HepG2 (cell line): Measurements from ENCODE around the gene MFSD6. TPM values are rescaled to one million over a fixed set of nuclear protein-coding genes. Genes with fewer than 3 reads are reported as not detected.

Experiments used
- ATAC-seq: fragments of 200-7000 bp; cut with Tn5 transposase; 3 replicates; pipeline ENCODE4 v1.9.1; 2020; ENCODE audit warnings: mild to moderate bottlenecking, moderate library complexity
- BruUV-seq: library from RNA; stranded (reverse); fragments of 400-500 nt; replicated peaks from 2 replicates; lab custom pipeline; 2021; lab: Mats Ljungman, UMichigan
- CTCF ChIA-PET: fragments of 300-600 bp; formaldehyde crosslinking; extraction: SDS; loops from one replicate; lab custom pipeline; 2021; ENCODE audit warnings: low total read pairs, inconsistent platforms, low intra/inter-chr PET ratio; lab: Yijun Ruan, JAX
- POLR2A ChIA-PET: fragments of 350-600 bp; sonication (Branson Sonifier 250); formaldehyde crosslinking; loops from one replicate; lab custom pipeline; 2020; ENCODE audit warnings: antibody characterized with exemption, inconsistent platforms; lab: Yijun Ruan, JAX
- DNase-seq: peaks from one replicate; pipeline ENCODE4 v3.0.0-alpha.2; 2015; ENCODE audit warnings: low spot score
- FAIRE-seq: peaks from 3 replicates; lab custom pipeline; 2011; peaks lifted over from hg19 to GRCh38; lab: Jason Lieb, UNC
- H2AFZ ChIP-seq: one replicate; pipeline ENCODE4 v1.6.1; 2011; ENCODE audit warnings: low read length, inconsistent platforms
- H3K27ac ChIP-seq: fragments of 300-600 bp; 3 replicates; pipeline ENCODE4 v1.8.0; 2011; ENCODE audit warnings: mixed run types, mild to moderate bottlenecking, mixed read lengths, low read length, inconsistent platforms; ENCODE audit not compliant: insufficient read depth; ENCODE audit errors: extremely low read length
- H3K27me3 ChIP-seq, 2 experiments: fragments of 200-600 bp in 1 of 2; 2 replicates in 1 of 2; 3 replicates in 1 of 2; pipeline versions ENCODE4 v1.6.0 to v1.8.0; 2011; ENCODE audit warnings: low read length in 2 of 2, mild to moderate bottlenecking in 2 of 2, moderate library complexity in 2 of 2, inconsistent platforms in 1 of 2; ENCODE audit not compliant: insufficient read depth in 2 of 2, control insufficient read depth in 1 of 2
- H3K36me3 ChIP-seq, 2 experiments: fragments of 200-600 bp in 1 of 2; replicated peaks in 1 of 2; 2 replicates in 1 of 2; 3 replicates in 1 of 2; pipeline versions ENCODE4 v1.5.1 to v1.8.0; 2011; ENCODE audit warnings: low read length in 2 of 2, inconsistent platforms in 1 of 2; ENCODE audit not compliant: insufficient read depth in 2 of 2, control insufficient read depth in 1 of 2
- H3K4me1 ChIP-seq: 2 replicates; pipeline ENCODE4 v1.5.1; 2012; ENCODE audit warnings: low read length, inconsistent platforms; ENCODE audit not compliant: insufficient read depth
- H3K4me2 ChIP-seq: 2 replicates; pipeline ENCODE4 v1.6.0; 2011; ENCODE audit warnings: low read depth, low read length, inconsistent platforms
- H3K4me3 ChIP-seq, 3 experiments: fragments of 200-600 bp in 1 of 3; sonication (generic), shearing (Covaris generic) in 1 of 3; replicated peaks in 1 of 3; 2 replicates each; pipeline ENCODE4 v1.5.1; 2011 to 2016; ENCODE audit warnings: low read length in 3 of 3, inconsistent platforms in 2 of 3, low read depth in 2 of 3, mild to moderate bottlenecking in 2 of 3, control low read depth in 1 of 3, mixed read lengths in 1 of 3; ENCODE audit not compliant: insufficient read depth in 1 of 3
- H3K79me2 ChIP-seq: one replicate; pipeline ENCODE4 v1.6.1; 2011; ENCODE audit warnings: low read length, inconsistent platforms; ENCODE audit not compliant: insufficient read depth
- H3K9ac ChIP-seq: 2 replicates; pipeline ENCODE4 v1.6.0; 2011; ENCODE audit warnings: mild to moderate bottlenecking, low read depth, low read length, inconsistent platforms; ENCODE audit not compliant: insufficient read depth
- H3K9me3 ChIP-seq: 2 replicates; pipeline ENCODE4 v1.5.1; 2012; ENCODE audit warnings: mild to moderate bottlenecking, low read length
- H4K20me1 ChIP-seq: 2 replicates; pipeline ENCODE4 v1.6.0; 2011; ENCODE audit warnings: inconsistent platforms, mild to moderate bottlenecking, low read length, moderate library complexity; ENCODE audit not compliant: insufficient read depth
- CHD4 ChIP-seq: fragments of 200-600 bp; sonication (generic); IDR thresholded peaks from 2 replicates; pipeline ENCODE4 v1.7.0; 2017; ENCODE audit warnings: mild to moderate bottlenecking, low read length, borderline replicate concordance
- ETV5 ChIP-seq: IDR thresholded peaks from 2 replicates; pipeline ENCODE4 v1.6.1; 2018; ENCODE audit warnings: missing biosample characterization, missing genetic modification reagents, inconsistent platforms, borderline replicate concordance
- HNRNPL ChIP-seq: fragments of 200-400 bp; formaldehyde crosslinking; IDR thresholded peaks from 2 replicates; pipeline ENCODE4 v1.6.1; 2017; ENCODE audit warnings: mild to moderate bottlenecking, low read depth, low read length
- NAIF1 ChIP-seq: sonication (generic); formaldehyde crosslinking; IDR thresholded peaks from 2 replicates; pipeline ENCODE4 v1.5.0; 2020; ENCODE audit warnings: mild to moderate bottlenecking, missing genetic modification reagents, borderline replicate concordance
- RCOR2 ChIP-seq: IDR thresholded peaks from 2 replicates; pipeline ENCODE4 v1.6.1; 2016; ENCODE audit warnings: missing biosample characterization, missing genetic modification reagents
- ZNF605 ChIP-seq: sonication (generic); formaldehyde crosslinking; IDR thresholded peaks from 2 replicates; pipeline ENCODE4 v1.8.0; 2022; ENCODE audit warnings: mild to moderate bottlenecking, missing genetic modification reagents
- ZNF629 ChIP-seq: sonication (generic); formaldehyde crosslinking; conservative IDR thresholded peaks from 2 replicates; pipeline ENCODE4 v1.5.0; 2020; ENCODE audit warnings: missing genetic modification reagents
- WGBS: methylation state at CpG from one replicate; pipeline ENCODE4 v1.1.6; 2017; ENCODE audit warnings: low lambda C conversion rate; 5-methylcytosine and 5-hydroxymethylcytosine counted together
- in situ Hi-C: cut with HindIII; loops from 2 replicates; pipeline ENCODE4 v1.10.0; 2017; ENCODE audit warnings: low pct_unique_long_range_greater_than_20kb; ENCODE audit not compliant: extremely low pct_ligation_motif_present
- intact Hi-C: fragments of 100-400 bp; cut with micrococcal nuclease; formaldehyde crosslinking; loops from one replicate; pipeline ENCODE4 v1.10.0; 2022; ENCODE audit not compliant: unreplicated experiment
- polyA plus RNA-seq, 8 experiments: library from polyadenylated mRNA; depleted of rRNA in 3 of 8; stranded (reverse) in 7 of 8; unstranded in 1 of 8; fragments of >200 nt; fragmentation: Illumina TruSeq in 4 of 8; extraction: Trizol in 4 of 8; gene quantifications; 2 replicates each; pipeline versions ENCODE4 v1.2.1 to v1.2.3, GENCODE V29; 2011 to 2016; ENCODE audit warnings: low read depth in 4 of 8, missing spikeins in 1 of 8, mixed read lengths in 1 of 8; ENCODE audit not compliant: insufficient read depth in 1 of 8
- total RNA-seq, 5 experiments: library from RNA; depleted of rRNA; stranded (reverse); fragments of >200 nt; fragmentation: Illumina TruSeq; extraction: Trizol; gene quantifications; 2 replicates each; pipeline ENCODE4 v1.2.3, GENCODE V29; 2016; ENCODE audit warnings: low read depth in 1 of 5
- TF ChIP-seq, protein P1 (sequence below): sonication (generic); formaldehyde crosslinking; IDR thresholded peaks from 2 replicates; pipeline ENCODE4 v1.5.0; 2020; ENCODE audit warnings: missing genetic modification reagents, mild to moderate bottlenecking, borderline replicate concordance
- TF ChIP-seq, protein P2 (sequence below): sonication (generic); formaldehyde crosslinking; IDR thresholded peaks from 2 replicates; pipeline ENCODE4 v1.4.0; 2020; ENCODE audit warnings: missing genetic modification reagents, borderline replicate concordance
- TF ChIP-seq, protein P3 (sequence below): sonication (generic); formaldehyde crosslinking; IDR thresholded peaks from 2 replicates; pipeline ENCODE4 v1.4.0; 2020; ENCODE audit warnings: missing genetic modification reagents
- TF ChIP-seq, protein P4 (sequence below): sonication (generic); formaldehyde crosslinking; IDR thresholded peaks from 2 replicates; pipeline ENCODE4 v1.8.0; 2022; ENCODE audit warnings: mild to moderate bottlenecking, missing genetic modification reagents
- TF ChIP-seq, protein P5 (sequence below): sonication (generic); formaldehyde crosslinking; IDR thresholded peaks from 2 replicates; pipeline ENCODE4 v1.5.1; 2020; ENCODE audit warnings: mild to moderate bottlenecking, missing genetic modification reagents

The MFSD6 gene
- total and polyA plus RNA-seq, 2 of the 13 experiments (the other 11 are each of a cell fraction or from before 2014, with no cell fraction given) = 0.92 to 1.4 TPM

DNA sequence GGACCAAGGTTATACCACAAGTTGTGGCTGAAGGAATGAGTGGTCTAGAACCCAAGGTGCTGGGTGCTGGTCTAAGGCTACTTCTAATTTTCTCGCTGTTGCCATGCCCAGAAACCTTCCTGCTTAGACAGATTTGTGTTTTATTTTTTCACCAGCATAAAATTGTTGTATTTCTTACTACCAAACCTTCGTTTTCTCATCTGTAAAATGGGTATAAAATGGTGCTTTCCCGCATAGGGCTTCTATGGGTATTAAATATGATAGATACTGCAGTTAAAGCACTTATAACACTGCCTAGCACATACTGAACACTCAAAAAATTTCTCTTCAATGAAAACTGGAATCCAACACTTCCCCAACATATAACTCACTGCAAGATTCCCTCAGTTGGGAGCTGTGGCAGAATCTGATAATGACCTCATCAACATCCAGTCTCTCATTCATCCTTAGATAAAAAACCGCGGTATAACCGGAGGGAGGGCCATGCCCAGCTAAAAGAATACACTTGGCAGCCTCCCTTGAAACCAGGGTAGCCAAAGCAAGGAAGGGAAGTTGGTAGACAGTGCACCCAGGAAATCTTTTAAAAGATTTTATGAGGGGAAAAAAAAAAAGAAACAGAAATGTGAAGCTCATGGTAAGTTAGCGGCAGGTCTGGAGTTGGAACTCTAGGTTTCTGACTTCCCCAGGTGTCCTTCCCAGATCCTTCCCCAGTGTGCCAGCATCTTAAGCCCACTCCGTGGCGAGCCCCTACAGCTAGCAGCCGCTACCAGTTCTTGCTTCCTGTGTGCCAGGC is 125.2 kb downstream of the MFSD6 start:
- in situ Hi-C loops = no loop called here
- TF ChIP-seq, protein P1, sequence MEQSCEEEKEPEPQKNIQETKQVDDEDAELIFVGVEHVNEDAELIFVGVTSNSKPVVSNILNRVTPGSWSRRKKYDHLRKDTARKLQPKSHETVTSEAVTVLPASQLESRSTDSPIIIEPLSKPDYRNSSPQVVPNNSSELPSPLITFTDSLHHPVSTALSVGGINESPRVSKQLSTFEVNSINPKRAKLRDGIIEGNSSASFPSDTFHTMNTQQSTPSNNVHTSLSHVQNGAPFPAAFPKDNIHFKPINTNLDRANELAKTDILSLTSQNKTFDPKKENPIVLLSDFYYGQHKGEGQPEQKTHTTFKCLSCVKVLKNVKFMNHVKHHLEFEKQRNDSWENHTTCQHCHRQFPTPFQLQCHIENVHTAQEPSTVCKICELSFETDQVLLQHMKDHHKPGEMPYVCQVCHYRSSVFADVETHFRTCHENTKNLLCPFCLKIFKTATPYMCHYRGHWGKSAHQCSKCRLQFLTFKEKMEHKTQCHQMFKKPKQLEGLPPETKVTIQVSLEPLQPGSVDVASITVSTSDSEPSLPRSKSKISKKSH (CRISPR knock-in tag) = 0 out of 2 replicates have a peak, but pooled peaks have one; percentile 48
- TF ChIP-seq, protein P2, sequence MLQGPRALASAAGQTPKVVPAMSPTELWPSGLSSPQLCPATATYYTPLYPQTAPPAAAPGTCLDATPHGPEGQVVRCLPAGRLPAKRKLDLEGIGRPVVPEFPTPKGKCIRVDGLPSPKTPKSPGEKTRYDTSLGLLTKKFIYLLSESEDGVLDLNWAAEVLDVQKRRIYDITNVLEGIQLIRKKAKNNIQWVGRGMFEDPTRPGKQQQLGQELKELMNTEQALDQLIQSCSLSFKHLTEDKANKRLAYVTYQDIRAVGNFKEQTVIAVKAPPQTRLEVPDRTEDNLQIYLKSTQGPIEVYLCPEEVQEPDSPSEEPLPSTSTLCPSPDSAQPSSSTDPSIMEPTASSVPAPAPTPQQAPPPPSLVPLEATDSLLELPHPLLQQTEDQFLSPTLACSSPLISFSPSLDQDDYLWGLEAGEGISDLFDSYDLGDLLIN (CRISPR knock-in tag) = 0 out of 2 replicates have a peak, but pooled peaks have one; percentile 10
- TF ChIP-seq, protein P3, sequence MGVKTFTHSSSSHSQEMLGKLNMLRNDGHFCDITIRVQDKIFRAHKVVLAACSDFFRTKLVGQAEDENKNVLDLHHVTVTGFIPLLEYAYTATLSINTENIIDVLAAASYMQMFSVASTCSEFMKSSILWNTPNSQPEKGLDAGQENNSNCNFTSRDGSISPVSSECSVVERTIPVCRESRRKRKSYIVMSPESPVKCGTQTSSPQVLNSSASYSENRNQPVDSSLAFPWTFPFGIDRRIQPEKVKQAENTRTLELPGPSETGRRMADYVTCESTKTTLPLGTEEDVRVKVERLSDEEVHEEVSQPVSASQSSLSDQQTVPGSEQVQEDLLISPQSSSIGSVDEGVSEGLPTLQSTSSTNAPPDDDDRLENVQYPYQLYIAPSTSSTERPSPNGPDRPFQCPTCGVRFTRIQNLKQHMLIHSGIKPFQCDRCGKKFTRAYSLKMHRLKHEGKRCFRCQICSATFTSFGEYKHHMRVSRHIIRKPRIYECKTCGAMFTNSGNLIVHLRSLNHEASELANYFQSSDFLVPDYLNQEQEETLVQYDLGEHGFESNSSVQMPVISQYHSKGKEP (CRISPR knock-in tag) = no peak
- TF ChIP-seq ZNF605 (CRISPR knock-in tag) = peak; percentile 57; the same call in 1 of the 2 replicates
- TF ChIP-seq, protein P4, sequence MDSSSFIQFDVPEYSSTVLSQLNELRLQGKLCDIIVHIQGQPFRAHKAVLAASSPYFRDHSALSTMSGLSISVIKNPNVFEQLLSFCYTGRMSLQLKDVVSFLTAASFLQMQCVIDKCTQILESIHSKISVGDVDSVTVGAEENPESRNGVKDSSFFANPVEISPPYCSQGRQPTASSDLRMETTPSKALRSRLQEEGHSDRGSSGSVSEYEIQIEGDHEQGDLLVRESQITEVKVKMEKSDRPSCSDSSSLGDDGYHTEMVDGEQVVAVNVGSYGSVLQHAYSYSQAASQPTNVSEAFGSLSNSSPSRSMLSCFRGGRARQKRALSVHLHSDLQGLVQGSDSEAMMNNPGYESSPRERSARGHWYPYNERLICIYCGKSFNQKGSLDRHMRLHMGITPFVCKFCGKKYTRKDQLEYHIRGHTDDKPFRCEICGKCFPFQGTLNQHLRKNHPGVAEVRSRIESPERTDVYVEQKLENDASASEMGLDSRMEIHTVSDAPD (CRISPR knock-in tag) = 0 out of 2 replicates have a peak, but pooled peaks have one; percentile 44
- TF ChIP-seq ETV5 (CRISPR knock-in tag) = peak; percentile 26; the same call in 1 of the 2 replicates
- peak; percentile 95 for TF ChIP-seq ZNF629 (CRISPR knock-in tag)
- TF ChIP-seq CHD4 = peak; percentile 26; the same call in 1 of the 2 replicates
- TF ChIP-seq NAIF1 (CRISPR knock-in tag) = no peak
- TF ChIP-seq RCOR2 (CRISPR knock-in tag) = peak; percentile 69; the same call in 1 of the 2 replicates
- TF ChIP-seq, protein P5, sequence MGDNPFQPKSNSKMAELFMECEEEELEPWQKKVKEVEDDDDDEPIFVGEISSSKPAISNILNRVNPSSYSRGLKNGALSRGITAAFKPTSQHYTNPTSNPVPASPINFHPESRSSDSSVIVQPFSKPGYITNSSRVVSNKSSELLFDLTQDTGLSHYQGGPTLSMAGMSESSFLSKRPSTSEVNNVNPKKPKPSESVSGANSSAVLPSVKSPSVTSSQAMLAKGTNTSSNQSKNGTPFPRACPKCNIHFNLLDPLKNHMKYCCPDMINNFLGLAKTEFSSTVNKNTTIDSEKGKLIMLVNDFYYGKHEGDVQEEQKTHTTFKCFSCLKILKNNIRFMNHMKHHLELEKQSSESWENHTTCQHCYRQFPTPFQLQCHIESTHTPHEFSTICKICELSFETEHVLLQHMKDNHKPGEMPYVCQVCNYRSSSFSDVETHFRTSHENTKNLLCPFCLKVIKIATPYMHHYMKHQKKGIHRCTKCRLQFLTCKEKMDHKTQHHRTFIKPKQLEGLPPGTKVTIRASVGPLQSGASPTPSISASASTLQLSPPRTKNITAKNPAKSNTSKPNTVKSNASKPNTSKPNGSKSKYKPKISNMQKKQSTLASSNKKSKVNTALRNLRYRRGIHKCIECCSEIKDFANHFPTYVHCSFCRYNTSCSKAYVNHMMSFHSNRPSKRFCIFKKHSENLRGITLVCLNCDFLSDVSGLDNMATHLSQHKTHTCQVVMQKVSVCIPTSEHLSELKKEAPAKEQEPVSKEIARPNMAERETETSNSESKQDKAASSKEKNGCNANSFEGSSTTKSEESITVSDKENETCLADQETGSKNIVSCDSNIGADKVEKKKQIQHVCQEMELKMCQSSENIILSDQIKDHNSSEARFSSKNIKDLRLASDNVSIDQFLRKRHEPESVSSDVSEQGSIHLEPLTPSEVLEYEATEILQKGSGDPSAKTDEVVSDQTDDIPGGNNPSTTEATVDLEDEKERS = 0 out of 2 replicates have a peak, but pooled peaks have one; percentile 12
- TF ChIP-seq HNRNPL = 0 out of 2 replicates have a peak, but pooled peaks have one; percentile 15

More for the DNA sequence above, 125.2 kb downstream of the MFSD6 start:
- no peak for FAIRE-seq
- H3K4me2 ChIP-seq = peak overlapping the region; percentile 94
- intact Hi-C loops = loop anchor here (10.0 kb wide), 1 partner anchor 271 kb away; no protein-coding TSS in a partner anchor
- H3K27me3 ChIP-seq = no peaks in the 10 kb centered on the region
- peak overlapping the region; percentile 92 for H2AFZ ChIP-seq
- ATAC-seq = no peak
- peaks cover 61% of the 10 kb centered on the region for H3K4me1 ChIP-seq
- H4K20me1 ChIP-seq = no peaks in the 10 kb centered on the region
- CTCF ChIA-PET = no interaction called here
- H3K9ac ChIP-seq = peak overlapping the region; percentile 88
- H3K4me3 ChIP-seq = peak overlapping the region; percentile 77 to 90 (median 85)
- peaks cover 6% of the 10 kb centered on the region for H3K79me2 ChIP-seq
- peak overlapping the region; percentile 91 for H3K27ac ChIP-seq
- BruUV-seq = TSS peak; percentile 67
- H3K9me3 ChIP-seq = peaks cover 12% of the 10 kb centered on the region; the same call in 1 of the 2 replicates
- H3K36me3 ChIP-seq = no peaks in the 10 kb centered on the region
- WGBS = 75% methylated on average over 10 of the region's 10 CpGs
- POLR2A ChIA-PET = interaction anchor here (0.8 to 2.2 kb wide), 11 partner anchors 12 to 353 kb away, joined by 3 to 11 read pairs (median 4); partner anchors contain the start of genes HIBCH and NAB1
- DNase-seq = no peak
